NCI-H460 (cell line): ENCODE results near the gene TM6SF1. TPM values are rescaled to one million over a fixed set of nuclear protein-coding genes. Genes with fewer than 3 reads are reported as not detected.
"Not testable (repeated sequence)": the region's sequence is repeated elsewhere in the genome, so short reads cannot be mapped to it uniquely, and the experiment has no call there.

ENCODE experiments used
- DNase-seq: peaks from one replicate; pipeline ENCODE4 v3.0.0-alpha.2; 2016; ENCODE audit warnings: low read depth; ENCODE audit errors: extremely low read depth
- polyA plus RNA-seq: library from polyadenylated mRNA; depleted of rRNA; stranded (reverse); fragments of >200 nt; gene quantifications from 2 replicates; pipeline ENCODE4 v1.2.3, GENCODE V29; 2014; cell fraction: nucleus; rRNA removed
- total RNA-seq: library from RNA; depleted of rRNA; stranded (reverse); fragments of >200 nt; shearing (Covaris generic); gene quantifications from 2 replicates; pipeline ENCODE4 v1.2.3, GENCODE V29; 2014; rRNA removed

Gene TM6SF1
- total RNA-seq: 0.29 and 0.37 TPM in 2 replicates
- 0.16 TPM in 1 of 2 replicates, not detected in the other for polyA plus RNA-seq

- DNase-seq: no peak
These were observed at the start of gene TM6SF1 for GRCh38 chr15:83106994-83107840. Gene TM6SF1 (plus strand): TSS chr15:83107645. CDS start chr15:83107681, 36 bp downstream.

- no peak for DNase-seq
These were observed 49.6 kb upstream of the TM6SF1 start for GRCh38 chr15:83057696-83058376.

- no peak for DNase-seq
These were observed 45.8 kb upstream of the TM6SF1 start for GRCh38 chr15:83061680-83062079.

GRCh38 chr15:83062768-83063180 is 44.7 kb upstream of the TM6SF1 start:
- no peak for DNase-seq

GRCh38 chr15:83063551-83063950 is 43.9 kb upstream of the TM6SF1 start:
- no peak for DNase-seq

- no peak for DNase-seq
These were observed 42.6 kb upstream of the TM6SF1 start for GRCh38 chr15:83064859-83065258.

- no peak for DNase-seq
These were observed 42.0 kb upstream of the TM6SF1 start for GRCh38 chr15:83065431-83065830.

GRCh38 chr15:83066034-83066733 is 41.3 kb upstream of the TM6SF1 start:
- no peak for DNase-seq

GRCh38 chr15:83066734-83067637 is 40.5 kb upstream of the TM6SF1 start, which contains the start of gene BTBD1:
Gene BTBD1 (minus strand): TSS chr15:83067252. CDS start chr15:83067151, 101 bp downstream.
- DNase-seq: peak; percentile 87

- no peak for DNase-seq
These were observed 39.8 kb upstream of the TM6SF1 start for GRCh38 chr15:83067638-83067962.

- DNase-seq: no peak
These were observed 39.4 kb upstream of the TM6SF1 start for GRCh38 chr15:83068054-83068453.

GRCh38 chr15:83069211-83069642 is 38.2 kb upstream of the TM6SF1 start:
- not testable (repeated sequence) for DNase-seq

- no peak for DNase-seq
These were observed 29.8 kb upstream of the TM6SF1 start for GRCh38 chr15:83077491-83078230.

- no peak for DNase-seq
These were observed 28.7 kb upstream of the TM6SF1 start for GRCh38 chr15:83078712-83079111.

- no peak for DNase-seq
These were observed 26.0 kb upstream of the TM6SF1 start for GRCh38 chr15:83081256-83082014.

GRCh38 chr15:83082730-83083386 is 24.6 kb upstream of the TM6SF1 start:
- no peak for DNase-seq

- not testable (repeated sequence) for DNase-seq
These were observed 22.0 kb upstream of the TM6SF1 start for GRCh38 chr15:83085461-83085860.
